Activated B cell treated with CpG ODN at 0.5 μM for 24 hours (primary cell): Measurements from ENCODE around the gene SLC4A7. TPM values are rescaled to one million over a fixed set of nuclear protein-coding genes. Genes with fewer than 3 reads are reported as not detected.

Experiments used
- ATAC-seq: fragments of 200-7000 bp; cut with Tn5 transposase; one replicate; pipeline ENCODE4 v1.10.0; 2021; ENCODE audit warnings: low read depth, mild to moderate bottlenecking, moderate library complexity
- CTCF ChIA-PET: fragments of 350-600 bp; sonication (Branson Sonifier 250); formaldehyde crosslinking; loops from one replicate; lab custom pipeline; 2021; ENCODE audit warnings: antibody characterized with exemption; lab: Charles Lee
- POLR2A ChIA-PET: fragments of 350-600 bp; sonication (Branson Sonifier 250); formaldehyde crosslinking; loops from one replicate; lab custom pipeline; 2021; ENCODE audit warnings: antibody characterized with exemption; lab: Charles Lee
- DNase-seq: peaks from one replicate; pipeline ENCODE4 v3.0.0; 2022
- H3K27ac Mint-ChIP-seq: one replicate; pipeline ENCODE4 v1.8.0; 2020; ENCODE audit warnings: mixed read lengths
- H3K27me3 Mint-ChIP-seq: one replicate; pipeline ENCODE4 v1.8.0; 2021; ENCODE audit warnings: mixed read lengths
- H3K36me3 Mint-ChIP-seq: one replicate; pipeline ENCODE4 v1.8.0; 2021; ENCODE audit warnings: low read depth, mixed read lengths
- H3K4me1 Mint-ChIP-seq: one replicate; pipeline ENCODE4 v1.8.0; 2021; ENCODE audit warnings: mixed read lengths
- H3K4me3 Mint-ChIP-seq: one replicate; pipeline ENCODE4 v1.8.0; 2020; ENCODE audit warnings: mild to moderate bottlenecking, mixed read lengths
- H3K9me3 Mint-ChIP-seq: one replicate; pipeline ENCODE4 v1.8.0; 2020; ENCODE audit warnings: mixed read lengths
- intact Hi-C: fragments of 100-400 bp; cut with micrococcal nuclease; formaldehyde crosslinking; loops from one replicate; pipeline ENCODE4 v1.15.1; 2024
- total RNA-seq: library from RNA; stranded (reverse); gene quantifications from 2 replicates; pipeline ENCODE4 v1.2.3, GENCODE V29; 2022
- TF ChIP-seq, protein P1 (sequence below): fragments of 200-600 bp; IDR thresholded peaks from one replicate; pipeline ENCODE4 v1.8.0; 2022; ENCODE audit warnings: antibody characterized with exemption, mild to moderate bottlenecking

Gene SLC4A7
- total RNA-seq, 1 donor from 2014 or later = 31.3 TPM

- Mint-ChIP-seq H3K36me3 (no peaks in the 10 kb centered on the region), H3K27me3 (no peaks in the 10 kb centered on the region), H3K9me3 (no peaks in the 10 kb centered on the region), H3K4me1 (no peaks in the 10 kb centered on the region), H3K4me3 (no peak overlapping the region), H3K27ac (no peak overlapping the region)
- ATAC-seq = no peak
- no peak for DNase-seq
- TF ChIP-seq, protein P1, sequence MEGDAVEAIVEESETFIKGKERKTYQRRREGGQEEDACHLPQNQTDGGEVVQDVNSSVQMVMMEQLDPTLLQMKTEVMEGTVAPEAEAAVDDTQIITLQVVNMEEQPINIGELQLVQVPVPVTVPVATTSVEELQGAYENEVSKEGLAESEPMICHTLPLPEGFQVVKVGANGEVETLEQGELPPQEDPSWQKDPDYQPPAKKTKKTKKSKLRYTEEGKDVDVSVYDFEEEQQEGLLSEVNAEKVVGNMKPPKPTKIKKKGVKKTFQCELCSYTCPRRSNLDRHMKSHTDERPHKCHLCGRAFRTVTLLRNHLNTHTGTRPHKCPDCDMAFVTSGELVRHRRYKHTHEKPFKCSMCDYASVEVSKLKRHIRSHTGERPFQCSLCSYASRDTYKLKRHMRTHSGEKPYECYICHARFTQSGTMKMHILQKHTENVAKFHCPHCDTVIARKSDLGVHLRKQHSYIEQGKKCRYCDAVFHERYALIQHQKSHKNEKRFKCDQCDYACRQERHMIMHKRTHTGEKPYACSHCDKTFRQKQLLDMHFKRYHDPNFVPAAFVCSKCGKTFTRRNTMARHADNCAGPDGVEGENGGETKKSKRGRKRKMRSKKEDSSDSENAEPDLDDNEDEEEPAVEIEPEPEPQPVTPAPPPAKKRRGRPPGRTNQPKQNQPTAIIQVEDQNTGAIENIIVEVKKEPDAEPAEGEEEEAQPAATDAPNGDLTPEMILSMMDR = no peak
- ChIA-PET CTCF (no interaction called here), POLR2A (no interaction called here)
- intact Hi-C loops = no loop called here
Observed at GRCh38 chr3:27501759-27502158, 17.6 kb upstream of the SLC4A7 start.

DNA sequence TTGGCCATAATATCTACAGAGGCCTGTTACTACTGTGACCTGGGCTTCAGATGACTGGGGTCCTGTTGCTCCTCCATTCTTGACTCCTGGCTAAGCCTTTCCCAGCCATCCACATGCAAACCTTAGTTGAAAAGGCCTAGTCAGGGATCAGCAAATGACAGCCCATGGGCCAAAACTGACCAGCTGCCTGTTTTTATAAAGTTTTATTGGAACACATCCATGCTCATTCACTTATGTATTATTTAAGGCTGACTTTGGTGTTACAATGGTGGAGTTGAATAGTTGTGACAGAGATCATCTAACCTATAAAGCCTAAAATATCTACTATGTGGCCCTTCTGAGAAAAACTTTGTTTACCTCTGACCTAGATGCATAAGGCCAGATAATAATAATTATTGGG is 16.8 kb upstream of the SLC4A7 start:
- TF ChIP-seq, protein P1 = no peak
- Mint-ChIP-seq H3K4me3 (no peak overlapping the region), H3K27ac (no peak overlapping the region), H3K4me1 (no peaks in the 10 kb centered on the region), H3K36me3 (no peaks in the 10 kb centered on the region), H3K9me3 (no peaks in the 10 kb centered on the region), H3K27me3 (no peaks in the 10 kb centered on the region)
- ChIA-PET CTCF (no interaction called here), POLR2A (no interaction called here)
- intact Hi-C loops = no loop called here
- ATAC-seq (no peak), DNase-seq (no peak)

DNA sequence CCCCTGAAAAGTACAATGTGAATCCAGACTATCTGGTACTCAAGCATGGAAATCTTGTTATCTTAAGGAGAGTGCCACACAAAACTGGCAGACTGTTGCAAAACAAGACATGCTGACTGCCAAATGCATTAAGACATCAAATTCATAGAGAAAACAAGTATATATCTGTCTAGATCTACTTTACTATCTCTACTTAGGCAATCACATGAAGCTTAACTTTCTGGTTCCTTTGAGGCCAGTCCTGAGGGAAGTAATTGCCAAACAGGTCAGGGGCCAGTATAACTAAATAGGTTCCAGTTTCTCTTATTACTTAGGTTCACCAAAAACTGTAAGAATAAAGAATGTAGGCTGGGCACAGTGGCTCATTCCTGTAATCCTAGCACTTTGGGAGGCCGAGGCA is 15.9 kb upstream of the SLC4A7 start:
- H3K4me1 Mint-ChIP-seq = no peaks in the 10 kb centered on the region
- H3K27ac Mint-ChIP-seq = no peak overlapping the region
- no peaks in the 10 kb centered on the region for H3K9me3 Mint-ChIP-seq
- TF ChIP-seq, protein P1 = no peak
- no peaks in the 10 kb centered on the region for H3K27me3 Mint-ChIP-seq
- H3K4me3 Mint-ChIP-seq = no peak overlapping the region
- DNase-seq (no peak), ATAC-seq (no peak)
- intact Hi-C loops = no loop called here
- H3K36me3 Mint-ChIP-seq = no peaks in the 10 kb centered on the region
- ChIA-PET CTCF (no interaction called here), POLR2A (no interaction called here)

- CTCF ChIA-PET = no interaction called here
- POLR2A ChIA-PET = no interaction called here
- ATAC-seq (no peak), DNase-seq (no peak)
- intact Hi-C loops = no loop called here
- Mint-ChIP-seq H3K4me3 (no peak overlapping the region), H3K36me3 (no peaks in the 10 kb centered on the region), H3K9me3 (no peaks in the 10 kb centered on the region), H3K27ac (no peak overlapping the region), H3K27me3 (no peaks in the 10 kb centered on the region), H3K4me1 (no peaks in the 10 kb centered on the region)
- TF ChIP-seq, protein P1 = no peak
Observed at GRCh38 chr3:27494784-27495183, 10.6 kb upstream of the SLC4A7 start.

DNA sequence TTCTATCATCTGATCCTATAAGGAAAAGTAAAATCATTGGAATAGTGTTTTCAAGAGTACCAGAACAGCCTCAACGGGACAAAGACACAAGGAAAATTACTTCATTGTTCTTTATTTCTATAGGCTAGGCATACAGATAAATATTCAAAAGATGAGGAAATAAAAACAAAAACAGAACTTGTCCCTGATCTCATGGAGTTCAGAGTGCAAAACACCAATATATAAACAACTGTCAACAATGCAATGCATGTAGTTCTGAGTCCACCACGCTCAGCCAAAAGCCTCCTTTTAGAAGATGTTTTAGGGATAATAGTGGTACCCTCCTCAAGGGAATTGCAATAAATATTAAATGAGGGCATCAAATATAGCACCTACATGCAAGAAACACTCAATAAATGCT is 4.6 kb upstream of the SLC4A7 start:
- CTCF ChIA-PET = interaction anchor here (0.7 kb wide), 1 partner anchor 9 kb away, joined by 3 read pairs; no protein-coding TSS in a partner anchor
- H3K9me3 Mint-ChIP-seq = no peaks in the 10 kb centered on the region
- POLR2A ChIA-PET = no interaction called here
- ATAC-seq = no peak
- no peak overlapping the region for H3K27ac Mint-ChIP-seq
- intact Hi-C loops = no loop called here
- TF ChIP-seq, protein P1 = no peak
- H3K4me1 Mint-ChIP-seq = peaks cover 2% of the 10 kb centered on the region
- no peak overlapping the region for H3K4me3 Mint-ChIP-seq
- H3K36me3 Mint-ChIP-seq = no peaks in the 10 kb centered on the region
- no peak for DNase-seq
- no peaks in the 10 kb centered on the region for H3K27me3 Mint-ChIP-seq
